ENCODE measurements around the gene PTPRQ. TPM values are rescaled to one million over a fixed set of nuclear protein-coding genes. Genes with fewer than 3 reads are reported as not detected.

The PTPRQ gene
- total RNA-seq, 1 donor from 2014 or later, result 0.35 TPM

- peaks cover under 1% of the 10 kb centered on the region for H3K9me3 Mint-ChIP-seq (ENCODE audit: unreplicated experiment)
- no peak overlapping the region for H3K4me3 Mint-ChIP-seq (ENCODE audit: unreplicated experiment)
- H3K27me3 Mint-ChIP-seq (ENCODE audit: unreplicated experiment), result no peaks in the 10 kb centered on the region
- no peak for TF ChIP-seq CTCF (IDR thresholded peaks at IDR 0.05)
- no peak overlapping the region for H3K27ac Mint-ChIP-seq (ENCODE audit: unreplicated experiment)
- H3K4me1 Mint-ChIP-seq (ENCODE audit: unreplicated experiment), result peaks cover 3% of the 10 kb centered on the region
- H3K36me3 Mint-ChIP-seq (ENCODE audit: unreplicated experiment), result no peaks in the 10 kb centered on the region
- no peak for DNase-seq (ENCODE audit: extremely low spot score, unreplicated experiment)
Observed at GRCh38 chr12:80636832-80637231, 192.8 kb downstream of the PTPRQ start.

- H3K27ac Mint-ChIP-seq (ENCODE audit: unreplicated experiment), result no peak overlapping the region
- H3K4me1 Mint-ChIP-seq (ENCODE audit: unreplicated experiment), result peaks cover 15% of the 10 kb centered on the region
- no peak overlapping the region for H3K4me3 Mint-ChIP-seq (ENCODE audit: unreplicated experiment)
- no peaks in the 10 kb centered on the region for H3K27me3 Mint-ChIP-seq (ENCODE audit: unreplicated experiment)
- DNase-seq (ENCODE audit: extremely low spot score, unreplicated experiment), result no peak
- no peak for TF ChIP-seq CTCF (IDR thresholded peaks at IDR 0.05)
- H3K36me3 Mint-ChIP-seq (ENCODE audit: unreplicated experiment), result no peaks in the 10 kb centered on the region
- H3K9me3 Mint-ChIP-seq (ENCODE audit: unreplicated experiment), result no peaks in the 10 kb centered on the region
Observed at GRCh38 chr12:80641936-80642335, 197.9 kb downstream of the PTPRQ start.

- TF ChIP-seq CTCF (IDR thresholded peaks at IDR 0.05), result no peak
- H3K4me1 Mint-ChIP-seq (ENCODE audit: unreplicated experiment), result peaks cover 19% of the 10 kb centered on the region
- no peaks in the 10 kb centered on the region for H3K9me3 Mint-ChIP-seq (ENCODE audit: unreplicated experiment)
- DNase-seq (ENCODE audit: extremely low spot score, unreplicated experiment), result no peak
- H3K36me3 Mint-ChIP-seq (ENCODE audit: unreplicated experiment), result no peaks in the 10 kb centered on the region
- no peaks in the 10 kb centered on the region for H3K27me3 Mint-ChIP-seq (ENCODE audit: unreplicated experiment)
- H3K4me3 Mint-ChIP-seq (ENCODE audit: unreplicated experiment), result no peak overlapping the region
- H3K27ac Mint-ChIP-seq (ENCODE audit: unreplicated experiment), result no peak overlapping the region
Observed at GRCh38 chr12:80643961-80644360, 199.9 kb downstream of the PTPRQ start.

- DNase-seq (ENCODE audit: extremely low spot score, unreplicated experiment), result no peak
Observed at GRCh38 chr12:80648881-80649280, 204.8 kb downstream of the PTPRQ start.

DNA sequence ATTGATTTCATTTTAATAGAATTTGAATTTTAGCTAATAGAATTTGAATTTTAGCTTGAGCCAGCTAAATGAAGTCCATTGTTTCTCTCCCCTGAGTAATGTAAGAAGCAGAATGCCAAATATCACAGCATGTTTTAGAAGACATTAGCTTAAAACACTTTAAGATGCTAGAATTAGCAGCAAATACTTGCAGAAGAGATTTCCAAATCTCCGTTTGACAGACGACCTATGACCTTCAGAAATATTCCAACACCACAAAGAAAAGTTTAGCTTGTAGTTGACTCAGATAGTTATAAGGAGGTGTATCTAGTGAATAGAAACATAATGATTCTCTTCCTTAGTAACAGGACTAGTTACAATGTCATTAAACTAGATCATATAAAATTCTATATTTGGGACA lies 211.7 kb downstream of the PTPRQ start:
- no peak for DNase-seq (ENCODE audit: extremely low spot score, unreplicated experiment)
- Mint-ChIP-seq H3K27ac (ENCODE audit: unreplicated experiment) (no peak overlapping the region), H3K4me1 (ENCODE audit: unreplicated experiment) (no peaks in the 10 kb centered on the region), H3K4me3 (ENCODE audit: unreplicated experiment) (no peak overlapping the region), H3K9me3 (ENCODE audit: unreplicated experiment) (no peaks in the 10 kb centered on the region), H3K27me3 (ENCODE audit: unreplicated experiment) (no peaks in the 10 kb centered on the region), H3K36me3 (ENCODE audit: unreplicated experiment) (no peaks in the 10 kb centered on the region)
- TF ChIP-seq CTCF (IDR thresholded peaks at IDR 0.05), result no peak

More at GRCh38 chr12:80648881-80649280, 204.8 kb downstream of the PTPRQ start:
- TF ChIP-seq CTCF (IDR thresholded peaks at IDR 0.05), result no peak
- no peak overlapping the region for H3K4me3 Mint-ChIP-seq (ENCODE audit: unreplicated experiment)
- no peaks in the 10 kb centered on the region for H3K9me3 Mint-ChIP-seq (ENCODE audit: unreplicated experiment)
- no peaks in the 10 kb centered on the region for H3K27me3 Mint-ChIP-seq (ENCODE audit: unreplicated experiment)
- peak overlapping the region; percentile 27 for H3K27ac Mint-ChIP-seq (ENCODE audit: unreplicated experiment)
- H3K4me1 Mint-ChIP-seq (ENCODE audit: unreplicated experiment), result peaks cover 23% of the 10 kb centered on the region
- H3K36me3 Mint-ChIP-seq (ENCODE audit: unreplicated experiment), result no peaks in the 10 kb centered on the region
